ENCODE measurements around the gene ADAM12.

Gene ADAM12

GRCh38 chr10:126405239-126405775 is 17.0 kb upstream of the ADAM12 start:
- no peak overlapping the region for H3K4me3 ChIP-seq (ENCODE audit: control insufficient read depth, low read depth, low read length)
- DNase-seq (ENCODE audit: low read depth): no peak
- TF ChIP-seq CTCF (conservative IDR thresholded peaks at IDR 0.05; ENCODE audit: control insufficient read depth, insufficient read depth, low read depth, low read length): no peak

- DNase-seq (ENCODE audit: low read depth): no peak
- H3K4me3 ChIP-seq (ENCODE audit: control insufficient read depth, low read depth, low read length): no peak overlapping the region
- no peak for TF ChIP-seq CTCF (conservative IDR thresholded peaks at IDR 0.05; ENCODE audit: control insufficient read depth, insufficient read depth, low read depth, low read length)
These were observed 14.7 kb upstream of the ADAM12 start for GRCh38 chr10:126402721-126403695.

- no peak for DNase-seq (ENCODE audit: low read depth)
- TF ChIP-seq CTCF (conservative IDR thresholded peaks at IDR 0.05; ENCODE audit: control insufficient read depth, insufficient read depth, low read depth, low read length): no peak
- H3K4me3 ChIP-seq (ENCODE audit: control insufficient read depth, low read depth, low read length): no peak overlapping the region
These were observed 12.4 kb upstream of the ADAM12 start for GRCh38 chr10:126400641-126401040.

GRCh38 chr10:126398924-126399323 is 10.6 kb upstream of the ADAM12 start:
- TF ChIP-seq CTCF (conservative IDR thresholded peaks at IDR 0.05; ENCODE audit: control insufficient read depth, insufficient read depth, low read depth, low read length): no peak
- H3K4me3 ChIP-seq (ENCODE audit: control insufficient read depth, low read depth, low read length): no peak overlapping the region
- DNase-seq (ENCODE audit: low read depth): no peak

GRCh38 chr10:126398383-126398743 is 10.1 kb upstream of the ADAM12 start:
- DNase-seq (ENCODE audit: low read depth): no peak
- H3K4me3 ChIP-seq (ENCODE audit: control insufficient read depth, low read depth, low read length): no peak overlapping the region
- no peak for TF ChIP-seq CTCF (conservative IDR thresholded peaks at IDR 0.05; ENCODE audit: control insufficient read depth, insufficient read depth, low read depth, low read length)

GRCh38 chr10:126397640-126398382 is 9.5 kb upstream of the ADAM12 start:
- H3K4me3 ChIP-seq (ENCODE audit: control insufficient read depth, low read depth, low read length): no peak overlapping the region
- no peak for TF ChIP-seq CTCF (conservative IDR thresholded peaks at IDR 0.05; ENCODE audit: control insufficient read depth, insufficient read depth, low read depth, low read length)
- peak; percentile 99 for DNase-seq (ENCODE audit: low read depth)

Measured in fibroblast of mammary gland (primary cell).